Gastrocnemius medialis (tissue), 4 donors: ENCODE data around the gene CYTIP. TPM values are rescaled to one million over a fixed set of nuclear protein-coding genes. Genes with fewer than 3 reads are reported as not detected.

Source experiments
- ATAC-seq, 2 donors: fragments of 150-250 bp; one replicate each; pipeline ENCODE4 v1.9.1; 2016
- DNase-seq, 2 donors: peaks; one replicate each; pipeline ENCODE4 v3.0.0-alpha.2; 2019
- H3K27ac ChIP-seq, 4 donors: fragments of 200-600 bp; sonication (generic); 1 replicate in 1 of 4; 2 replicates in 3 of 4; pipeline ENCODE4 v1.5.1; 2016 to 2018; ENCODE audit warnings: mild to moderate bottlenecking in 2 of 4, moderate library complexity in 1 of 4
- H3K27me3 ChIP-seq, 3 donors: fragments of 200-600 bp; sonication (generic) in 2 of 3; 1 replicate in 1 of 3; 2 replicates in 2 of 3; pipeline versions ENCODE4 v1.5.1 to v1.6.0; 2016 to 2019; ENCODE audit warnings: mild to moderate bottlenecking in 1 of 3, moderate library complexity in 1 of 3
- H3K36me3 ChIP-seq, 2 donors: fragments of 200-600 bp; sonication (generic) in 1 of 2; one replicate each; pipeline ENCODE4 v1.5.1; 2017 to 2018
- H3K4me1 ChIP-seq, 2 donors: fragments of 200-600 bp; sonication (generic) in 1 of 2; one replicate each; pipeline ENCODE4 v1.5.1; 2016 to 2017; ENCODE audit warnings: mild to moderate bottlenecking in 2 of 2
- H3K4me3 ChIP-seq, 4 donors: fragments of 200-600 bp; sonication (generic) in 3 of 4; 1 replicate in 1 of 4; 2 replicates in 3 of 4; pipeline ENCODE4 v1.5.1; 2016 to 2019; ENCODE audit warnings: mild to moderate bottlenecking in 2 of 4
- H3K9me3 ChIP-seq, 3 donors: fragments of 200-600 bp; sonication (generic) in 2 of 3; 1 replicate in 1 of 3; 2 replicates in 2 of 3; pipeline ENCODE4 v1.5.1; 2016 to 2019
- POLR2A ChIP-seq, 2 donors: fragments of 450-650 bp; IDR thresholded peaks; one replicate each; pipeline ENCODE4 v1.6.1; 2017; ENCODE audit warnings: antibody characterized with exemption in 2 of 2, mild to moderate bottlenecking in 2 of 2, moderate library complexity in 2 of 2
- in situ Hi-C, 4 donors: fragments of 200-750 bp; cut with MboI; loops; one replicate each; pipeline versions ENCODE4 v1.15.0 to v1.8.0; 2017; ENCODE audit warnings: low sequenced_read_pairs in 4 of 4
- intact Hi-C: fragments of 100-400 bp; cut with DNase I; formaldehyde crosslinking; loops from one replicate; pipeline ENCODE4 v1.15.1; 2023; ENCODE audit warnings: low total_unique reads
- total RNA-seq, 4 donors: library from RNA; depleted of rRNA; stranded (reverse); fragments of >200 nt; gene quantifications; one replicate each; pipeline versions ENCODE4 v1.1.0 to v1.2.3, GENCODE V29; 2016
- TF ChIP-seq, protein P1 (sequence below), 5 experiments: fragments of 450-650 bp in 3 of 5; fragments of 200-600 bp in 2 of 5; sonication (generic) in 2 of 5; IDR thresholded peaks in 4 of 5; conservative IDR thresholded peaks in 1 of 5; 1 replicate in 4 of 5; 2 replicates in 1 of 5; pipeline ENCODE4 v1.5.1; 2016 to 2019; ENCODE audit warnings: antibody characterized with exemption in 5 of 5, mild to moderate bottlenecking in 3 of 5, moderate library complexity in 3 of 5

The CYTIP gene
- total RNA-seq, 4 donors from 2014 or later: 0.19 to 1.9 (median 1.6) TPM

DNA sequence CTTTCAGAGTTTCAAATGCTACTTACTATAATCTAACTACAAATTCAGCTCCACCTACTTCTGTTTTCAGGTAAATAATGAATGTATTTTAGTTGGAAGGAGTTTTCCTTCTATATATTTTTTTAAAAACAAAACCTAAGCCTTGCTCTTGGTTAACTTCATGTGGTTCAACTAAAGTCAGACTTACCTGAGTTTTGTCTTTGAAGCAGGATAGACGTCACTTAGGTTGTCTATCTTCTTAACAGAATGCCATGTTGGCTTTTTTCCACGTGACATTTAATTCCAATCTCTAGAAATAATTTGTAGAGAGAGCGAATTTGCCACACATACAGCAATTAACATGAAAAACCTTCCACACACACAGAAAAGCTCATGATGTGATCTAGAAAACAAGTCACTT, 43.9 kb upstream of the CYTIP start:
- in situ Hi-C loops: loop anchor here in 1 of 4 donors (25.0 kb wide), 1 partner anchor 275 kb away; no protein-coding TSS in a partner anchor

DNA sequence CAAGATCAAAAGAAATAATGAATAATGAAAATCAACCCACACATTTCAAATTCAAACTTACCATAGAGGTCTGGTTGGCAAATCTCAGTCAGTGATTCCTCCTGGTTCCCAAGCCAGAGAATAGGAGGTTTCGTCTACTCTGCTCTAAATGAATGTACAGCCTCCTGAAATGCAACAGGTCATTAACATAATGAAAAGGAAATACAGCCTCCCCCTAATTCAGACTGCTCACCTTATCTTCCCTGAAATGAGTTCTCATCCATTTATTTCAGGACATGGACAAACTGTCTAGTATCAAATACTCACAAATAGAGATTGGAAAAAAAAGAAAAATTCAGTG, 43.4 kb upstream of the CYTIP start:
- no peaks in the 10 kb centered on the region for H3K9me3 ChIP-seq
- TF ChIP-seq, protein P1, sequence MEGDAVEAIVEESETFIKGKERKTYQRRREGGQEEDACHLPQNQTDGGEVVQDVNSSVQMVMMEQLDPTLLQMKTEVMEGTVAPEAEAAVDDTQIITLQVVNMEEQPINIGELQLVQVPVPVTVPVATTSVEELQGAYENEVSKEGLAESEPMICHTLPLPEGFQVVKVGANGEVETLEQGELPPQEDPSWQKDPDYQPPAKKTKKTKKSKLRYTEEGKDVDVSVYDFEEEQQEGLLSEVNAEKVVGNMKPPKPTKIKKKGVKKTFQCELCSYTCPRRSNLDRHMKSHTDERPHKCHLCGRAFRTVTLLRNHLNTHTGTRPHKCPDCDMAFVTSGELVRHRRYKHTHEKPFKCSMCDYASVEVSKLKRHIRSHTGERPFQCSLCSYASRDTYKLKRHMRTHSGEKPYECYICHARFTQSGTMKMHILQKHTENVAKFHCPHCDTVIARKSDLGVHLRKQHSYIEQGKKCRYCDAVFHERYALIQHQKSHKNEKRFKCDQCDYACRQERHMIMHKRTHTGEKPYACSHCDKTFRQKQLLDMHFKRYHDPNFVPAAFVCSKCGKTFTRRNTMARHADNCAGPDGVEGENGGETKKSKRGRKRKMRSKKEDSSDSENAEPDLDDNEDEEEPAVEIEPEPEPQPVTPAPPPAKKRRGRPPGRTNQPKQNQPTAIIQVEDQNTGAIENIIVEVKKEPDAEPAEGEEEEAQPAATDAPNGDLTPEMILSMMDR (IDR thresholded peaks at IDR 0.05 in 4 of 5, conservative IDR thresholded peaks at IDR 0.05 in 1 of 5): no peak
- TF ChIP-seq POLR2A (IDR thresholded peaks at IDR 0.05): no peak
- in situ Hi-C loops (loop anchor here in 1 of 4 donors (25.0 kb wide), 1 partner anchor 275 kb away; no protein-coding TSS in a partner anchor), intact Hi-C loops (no loop called here)
- no peak overlapping the region for H3K4me3 ChIP-seq
- H3K4me1 ChIP-seq: no peaks in the 10 kb centered on the region
- no peaks in the 10 kb centered on the region for H3K27me3 ChIP-seq
- H3K36me3 ChIP-seq: no peaks in the 10 kb centered on the region
- ATAC-seq: no peak
- no peak overlapping the region for H3K27ac ChIP-seq
- no peak for DNase-seq

More for the DNA sequence above, 43.9 kb upstream of the CYTIP start:
- no peak overlapping the region for H3K4me3 ChIP-seq
- no peak overlapping the region for H3K27ac ChIP-seq
- no peak for TF ChIP-seq POLR2A (IDR thresholded peaks at IDR 0.05)
- TF ChIP-seq, protein P1 (IDR thresholded peaks at IDR 0.05 in 4 of 5, conservative IDR thresholded peaks at IDR 0.05 in 1 of 5): no peak
- no peaks in the 10 kb centered on the region for H3K36me3 ChIP-seq
- DNase-seq (no peak), ATAC-seq (no peak)
- H3K9me3 ChIP-seq: no peaks in the 10 kb centered on the region
- no peaks in the 10 kb centered on the region for H3K27me3 ChIP-seq
- intact Hi-C loops: no loop called here
- no peaks in the 10 kb centered on the region for H3K4me1 ChIP-seq

DNA sequence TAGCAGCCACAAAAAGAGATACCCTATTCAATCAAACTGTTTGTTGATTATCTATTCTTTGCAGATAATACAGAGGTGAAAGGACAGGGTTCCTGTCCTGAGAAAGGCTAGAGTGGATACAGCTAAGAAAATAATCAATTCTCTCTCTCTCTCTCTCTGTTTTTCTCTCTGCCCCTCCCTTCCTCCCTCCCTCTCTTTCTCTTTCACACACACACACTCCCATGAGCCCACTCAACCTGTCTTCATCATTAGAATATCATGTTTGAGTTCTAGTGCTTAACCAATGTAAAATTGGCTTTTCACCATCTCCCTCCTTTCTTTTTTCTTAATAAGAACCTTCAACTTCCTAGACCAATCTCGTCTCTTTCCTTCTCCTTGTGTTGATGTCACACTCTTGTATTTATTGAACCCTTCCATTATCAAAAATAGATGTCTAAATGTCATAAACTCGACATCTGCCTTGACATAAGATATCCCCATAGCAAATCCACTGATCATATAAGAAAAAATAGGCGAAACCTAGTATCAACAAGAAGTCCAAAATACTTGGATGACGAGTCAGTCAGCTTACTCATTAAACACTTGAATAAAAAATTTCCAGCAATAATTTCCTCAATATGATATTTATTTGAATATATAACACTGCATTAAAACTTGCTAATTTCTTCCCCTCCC, 42.8 kb upstream of the CYTIP start:
- Histone ChIP-seq H3K36me3 (no peaks in the 10 kb centered on the region), H3K4me3 (no peak overlapping the region), H3K9me3 (no peaks in the 10 kb centered on the region), H3K27me3 (no peaks in the 10 kb centered on the region), H3K4me1 (no peaks in the 10 kb centered on the region), H3K27ac (no peak overlapping the region)
- intact Hi-C loops: no loop called here
- no peak for ATAC-seq
- in situ Hi-C loops: loop anchor here in 1 of 4 donors (25.0 kb wide), 1 partner anchor 276 kb away; no protein-coding TSS in a partner anchor
- DNase-seq: no peak
- TF ChIP-seq, protein P1 (IDR thresholded peaks at IDR 0.05 in 4 of 5, conservative IDR thresholded peaks at IDR 0.05 in 1 of 5): no peak
- TF ChIP-seq POLR2A (IDR thresholded peaks at IDR 0.05): no peak

DNA sequence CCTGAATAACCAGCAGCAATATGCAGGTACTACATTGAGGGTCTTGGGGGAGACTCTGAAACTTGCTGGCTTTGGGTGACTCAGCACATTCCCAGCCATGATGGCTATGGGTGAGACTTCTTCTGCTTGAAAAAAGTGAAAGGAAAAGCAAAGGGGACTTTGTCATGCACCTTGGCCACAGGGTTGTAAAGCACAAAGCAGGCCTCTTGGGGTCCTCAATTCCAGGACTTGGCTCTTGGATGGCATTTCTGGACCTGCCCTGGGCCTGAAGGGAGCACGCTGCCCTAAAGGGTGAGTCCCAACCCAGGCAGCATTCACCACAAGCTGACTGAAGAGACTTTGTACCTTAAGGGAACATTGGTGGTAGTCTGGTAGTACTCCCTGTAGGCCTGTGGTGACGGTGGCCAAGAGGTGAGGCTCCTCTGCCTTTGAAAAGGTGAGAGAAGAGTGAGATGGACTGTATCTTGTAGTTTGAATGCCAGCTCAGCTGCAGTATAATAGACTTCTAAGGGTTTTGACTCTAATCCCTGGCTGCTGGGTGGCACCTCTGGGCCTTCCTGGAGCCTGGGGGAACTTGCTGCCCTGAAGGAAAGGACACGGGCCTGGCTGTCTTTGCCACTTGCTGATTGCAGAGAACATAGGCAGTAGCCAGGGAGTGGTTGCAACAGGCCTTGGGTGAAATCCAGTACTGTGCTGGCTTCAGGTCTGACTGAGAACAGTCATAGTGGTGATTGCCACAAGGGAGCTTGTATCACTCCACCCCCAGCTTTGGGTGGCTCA, 36.5 kb upstream of the CYTIP start:
- in situ Hi-C loops: loop anchor here in 1 of 4 donors (25.0 kb wide), 1 partner anchor 282 kb away; no protein-coding TSS in a partner anchor
- Histone ChIP-seq H3K27me3 (no peaks in the 10 kb centered on the region), H3K9me3 (no peaks in the 10 kb centered on the region), H3K36me3 (no peaks in the 10 kb centered on the region), H3K4me3 (no peak overlapping the region), H3K27ac (peak overlapping the region; percentile 62 to 74 (median 62)), H3K4me1 (peaks cover 9 to 16% of the 10 kb centered on the region in 2 donors)
- ATAC-seq (peak; percentile 98 to 99), DNase-seq (peak; percentile 80 to 91)
- intact Hi-C loops: no loop called here
- TF ChIP-seq, protein P1 (IDR thresholded peaks at IDR 0.05 in 4 of 5, conservative IDR thresholded peaks at IDR 0.05 in 1 of 5): no peak
- TF ChIP-seq POLR2A (IDR thresholded peaks at IDR 0.05): no peak
